Stimulated activated CD4-positive, alpha-beta T cell treated with anti-CD3 and anti-CD28 coated beads, TNF-alpha, amount 100 ng/mL, for 1 hour (primary cell): Measurements from ENCODE around the gene UNC119B.
"Not testable (repeated sequence)": the region's sequence is repeated elsewhere in the genome, so short reads cannot be mapped to it uniquely, and the experiment has no call there.

Source experiments
- DNase-seq, 3 donors: peaks; one replicate each; pipeline ENCODE4 v3.0.0-alpha.2; 2020; ENCODE audit warnings: low read depth in 3 of 3, low spot score in 1 of 3

UNC119B gene

GRCh38 chr12:120710031-120710804 is at the start of gene UNC119B:
UNC119B (plus strand) TSS chr12:120710458; CDS start chr12:120710475, 17 bp downstream.
- peak; percentile 31 to 71 (median 45) for DNase-seq

- no peak for DNase-seq
Observed at GRCh38 chr12:120661432-120661831, 48.8 kb upstream of the UNC119B start.

GRCh38 chr12:120662879-120663278 is 47.4 kb upstream of the UNC119B start:
- DNase-seq, result no peak

- DNase-seq, result no peak
Observed at GRCh38 chr12:120663741-120664140, 46.5 kb upstream of the UNC119B start.

- no peak for DNase-seq
Observed at GRCh38 chr12:120666571-120667390, 43.5 kb upstream of the UNC119B start.

GRCh38 chr12:120668091-120668867 is 42.0 kb upstream of the UNC119B start:
- no peak for DNase-seq

- DNase-seq, result no peak
Observed at GRCh38 chr12:120668868-120669840, 41.1 kb upstream of the UNC119B start.

- DNase-seq, result not testable (repeated sequence)
Observed at GRCh38 chr12:120670237-120670636, 40.0 kb upstream of the UNC119B start.

GRCh38 chr12:120670667-120671066 is 39.6 kb upstream of the UNC119B start:
- no peak for DNase-seq

- DNase-seq, result no peak
Observed at GRCh38 chr12:120674097-120674636, 36.1 kb upstream of the UNC119B start.

- DNase-seq, result no peak
Observed at GRCh38 chr12:120677765-120678473, 32.3 kb upstream of the UNC119B start.

- DNase-seq, result no peak
Observed at GRCh38 chr12:120678572-120678971, 31.7 kb upstream of the UNC119B start.

GRCh38 chr12:120680165-120680738 is 30.0 kb upstream of the UNC119B start:
- DNase-seq, result no peak

GRCh38 chr12:120684523-120684932 is 25.7 kb upstream of the UNC119B start:
- no peak for DNase-seq

GRCh38 chr12:120685522-120685921 is 24.7 kb upstream of the UNC119B start:
- DNase-seq, result no peak

GRCh38 chr12:120686151-120686689 is 24.0 kb upstream of the UNC119B start:
- DNase-seq, result peak; percentile 91 to 92 (median 92)

- DNase-seq, result peak; percentile 97 to 99 (median 99)
Observed at GRCh38 chr12:120686690-120687577, 23.3 kb upstream of the UNC119B start, which contains the start of gene MLEC. MLEC (plus strand) TSS chr12:120687149; CDS start chr12:120687297, 148 bp downstream.
